H9 (cell line): ENCODE results near the gene MOB3B. TPM values are rescaled to one million over a fixed set of nuclear protein-coding genes. Genes with fewer than 3 reads are reported as not detected.
A peak's percentile ranks its signal among the peaks of the same experiment; 100 is the strongest.

ENCODE experiments used
- DNase-seq: peaks from one replicate; pipeline ENCODE4 v3.0.0-alpha.2; 2017
- H2AFZ ChIP-seq: one replicate; pipeline ENCODE4 v1.6.1; 2013; ENCODE audit warnings: mild to moderate bottlenecking, low read length, control low read depth, moderate library complexity
- H2AK5ac ChIP-seq: 2 replicates; pipeline ENCODE4 v1.6.1; 2013; ENCODE audit warnings: low read length, control low read depth, mixed read lengths; ENCODE audit not compliant: insufficient read length
- H2BK120ac ChIP-seq: one replicate; pipeline ENCODE4 v1.6.1; 2013; ENCODE audit warnings: low read depth, mild to moderate bottlenecking, low read length, control low read depth, inconsistent platforms; ENCODE audit not compliant: poor library complexity, severe bottlenecking
- H2BK12ac ChIP-seq: 2 replicates; pipeline ENCODE4 v1.6.1; 2013; ENCODE audit warnings: low read length, control low read depth, mixed read lengths, low read depth; ENCODE audit not compliant: insufficient read length
- H2BK15ac ChIP-seq: 2 replicates; pipeline ENCODE4 v1.6.1; 2013; ENCODE audit warnings: low read depth, low read length, control low read depth
- H2BK20ac ChIP-seq: one replicate; pipeline ENCODE4 v1.6.1; 2013; ENCODE audit warnings: low read depth, mild to moderate bottlenecking, low read length, control low read depth, inconsistent platforms; ENCODE audit not compliant: poor library complexity, severe bottlenecking
- H2BK5ac ChIP-seq: 2 replicates; pipeline ENCODE4 v1.6.1; 2013; ENCODE audit warnings: low read length, control low read depth, mixed read lengths; ENCODE audit not compliant: insufficient read length
- H3K14ac ChIP-seq: 2 replicates; pipeline ENCODE4 v1.6.1; 2013; ENCODE audit warnings: low read length, control low read depth; ENCODE audit not compliant: insufficient read depth
- H3K18ac ChIP-seq: 2 replicates; pipeline ENCODE4 v1.6.1; 2013; ENCODE audit warnings: low read depth, mild to moderate bottlenecking, mixed read lengths, low read length, control low read depth; ENCODE audit not compliant: insufficient read length
- H3K23ac ChIP-seq: 2 replicates; pipeline ENCODE4 v1.6.1; 2013; ENCODE audit warnings: low read length, control low read depth, mixed read lengths, low read depth; ENCODE audit not compliant: insufficient read length
- H3K23me2 ChIP-seq: 2 replicates; pipeline ENCODE4 v1.6.1; 2013; ENCODE audit warnings: low read depth, mild to moderate bottlenecking, mixed read lengths, low read length, control low read depth; ENCODE audit not compliant: insufficient read length, poor library complexity, severe bottlenecking
- H3K27ac ChIP-seq: 2 replicates; pipeline ENCODE4 v1.5.1; 2013; ENCODE audit warnings: low read length, control low read depth, mixed read lengths, low read depth; ENCODE audit not compliant: insufficient read length
- H3K27me3 ChIP-seq: 2 replicates; pipeline ENCODE4 v1.6.1; 2013; ENCODE audit warnings: low read length, control low read depth, inconsistent platforms; ENCODE audit not compliant: insufficient read depth
- H3K4ac ChIP-seq: 2 replicates; pipeline ENCODE4 v1.6.1; 2013; ENCODE audit warnings: low read depth, mild to moderate bottlenecking, control low read depth, inconsistent platforms, low read length, moderate library complexity
- H3K4me1 ChIP-seq: 2 replicates; pipeline ENCODE4 v1.6.1; 2013; ENCODE audit warnings: low read length, control low read depth, inconsistent platforms; ENCODE audit not compliant: insufficient read depth
- H3K4me2 ChIP-seq: 2 replicates; pipeline ENCODE4 v1.6.1; 2013; ENCODE audit warnings: low read length, control low read depth, mixed read lengths; ENCODE audit not compliant: insufficient read length, insufficient read depth
- H3K56ac ChIP-seq: 2 replicates; pipeline ENCODE4 v1.6.1; 2013; ENCODE audit warnings: low read depth, mild to moderate bottlenecking, mixed read lengths, low read length, control low read depth; ENCODE audit not compliant: insufficient read length
- H3K79me1 ChIP-seq: 2 replicates; pipeline ENCODE4 v1.6.1; 2013; ENCODE audit warnings: low read depth, mild to moderate bottlenecking, moderate library complexity, low read length, control low read depth, inconsistent platforms; ENCODE audit not compliant: insufficient read depth, poor library complexity, severe bottlenecking
- H3K79me2 ChIP-seq: 2 replicates; pipeline ENCODE4 v1.6.1; 2013; ENCODE audit warnings: low read length, control low read depth, inconsistent platforms; ENCODE audit not compliant: insufficient read depth
- H3K9ac ChIP-seq: 2 replicates; pipeline ENCODE4 v1.6.1; 2013; ENCODE audit warnings: low read length, control low read depth, mixed read lengths; ENCODE audit not compliant: insufficient read length; ENCODE audit errors: extremely low read depth
- H3K9me3 ChIP-seq: one replicate; pipeline ENCODE4 v1.6.1; 2013; ENCODE audit warnings: low read depth, low read length, inconsistent platforms; ENCODE audit not compliant: control insufficient read depth
- H3T11ph ChIP-seq: one replicate; pipeline ENCODE4 v1.6.1; 2013; ENCODE audit warnings: mild to moderate bottlenecking, low read length, control low read depth, inconsistent platforms
- H4K20me1 ChIP-seq: one replicate; pipeline ENCODE4 v1.6.1; 2013; ENCODE audit not compliant: control insufficient read depth, insufficient read length, insufficient read depth
- H4K5ac ChIP-seq: 2 replicates; pipeline ENCODE4 v1.6.1; 2013; ENCODE audit warnings: low read depth, mild to moderate bottlenecking, mixed read lengths, low read length, control low read depth; ENCODE audit not compliant: insufficient read length
- H4K8ac ChIP-seq: replicated peaks from 2 replicates; pipeline ENCODE4 v1.6.1; 2013; ENCODE audit warnings: low read length, control low read depth, mixed read lengths, low read depth; ENCODE audit not compliant: insufficient read length
- H4K91ac ChIP-seq: 2 replicates; pipeline ENCODE4 v1.6.1; 2013; ENCODE audit warnings: low read depth, mild to moderate bottlenecking, moderate library complexity, mixed read lengths, low read length, control low read depth; ENCODE audit not compliant: insufficient read length
- H3K27ac Mint-ChIP-seq, 3 experiments: 2 replicates in 2 of 3; 3 replicates in 1 of 3; pipeline ENCODE4 v1.8.0; 2020 to 2021; ENCODE audit warnings: mixed read lengths in 3 of 3, mild to moderate bottlenecking in 1 of 3, moderate library complexity in 1 of 3
- H3K27me3 Mint-ChIP-seq: 2 replicates; pipeline ENCODE4 v1.8.0; 2021; ENCODE audit warnings: low read depth, mild to moderate bottlenecking, moderate library complexity, mixed read lengths
- H3K36me3 Mint-ChIP-seq, 3 experiments: 2 replicates in 2 of 3; 3 replicates in 1 of 3; pipeline ENCODE4 v1.8.0; 2020 to 2021; ENCODE audit warnings: low read depth in 3 of 3, mixed read lengths in 3 of 3; ENCODE audit not compliant: insufficient read depth in 1 of 3
- H3K4me1 Mint-ChIP-seq, 2 experiments: 2 replicates each; pipeline ENCODE4 v1.8.0; 2020; ENCODE audit warnings: mixed read lengths in 2 of 2
- H3K4me3 Mint-ChIP-seq, 2 experiments: 2 replicates in 1 of 2; 3 replicates in 1 of 2; pipeline ENCODE4 v1.8.0; 2020 to 2021; ENCODE audit warnings: mild to moderate bottlenecking in 2 of 2, mixed read lengths in 2 of 2, moderate library complexity in 1 of 2
- H3K9me3 Mint-ChIP-seq, 2 experiments: 2 replicates in 1 of 2; 3 replicates in 1 of 2; pipeline ENCODE4 v1.8.0; 2020; ENCODE audit warnings: mild to moderate bottlenecking in 2 of 2, mixed read lengths in 2 of 2, moderate library complexity in 1 of 2
- WGBS: extraction: QIAGEN DNeasy Blood & Tissue Kit; methylation state at CpG from one replicate; pipeline ENCODE4 v1.1.7; 2013; ENCODE audit warnings: missing lambda C conversion rate, low lambda C conversion rate, mixed read lengths; ENCODE audit not compliant: insufficient read length; ENCODE audit errors: extremely low coverage; 5-methylcytosine and 5-hydroxymethylcytosine counted together
- total RNA-seq: library from RNA; stranded (reverse); gene quantifications from 2 replicates; pipeline ENCODE4 v1.2.1, GENCODE V29; 2021
- TF ChIP-seq, protein P1 (sequence below): fragments of 200-600 bp; sonication (generic); conservative IDR thresholded peaks from 3 replicates; pipeline ENCODE4 v1.8.0; 2021; ENCODE audit warnings: antibody characterized with exemption, mild to moderate bottlenecking

Gene MOB3B
- total RNA-seq, 1 experiment from 2014 or later, result 9.8 TPM

DNA sequence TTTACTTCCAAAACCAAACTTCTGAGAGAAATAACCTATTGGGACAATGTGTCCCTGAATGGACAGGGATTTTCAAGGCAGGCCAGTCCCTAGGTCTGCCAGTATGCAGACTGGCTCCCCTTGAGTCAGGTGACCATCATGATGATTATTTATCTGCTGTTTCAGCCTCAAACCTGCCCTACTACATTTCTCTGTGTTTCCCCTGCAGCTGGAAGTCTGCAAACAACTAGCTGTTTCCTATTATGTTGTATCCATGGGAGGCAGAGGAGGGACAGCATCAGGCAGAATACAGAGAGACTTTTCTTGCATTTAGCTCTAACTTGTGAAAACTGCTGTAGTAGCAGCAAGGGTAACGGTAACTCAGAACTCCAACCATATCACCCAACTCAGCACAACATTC lies 41.7 kb downstream of the MOB3B start:
- H3K4me1 Mint-ChIP-seq, result peaks cover 39 to 51% of the 10 kb centered on the region in 2 experiments

More for the DNA sequence above, 41.7 kb downstream of the MOB3B start:
- Histone ChIP-seq H4K91ac (no peak overlapping the region), H3K14ac (no peak overlapping the region), H3K23ac (no peak overlapping the region), H2AFZ (no peak overlapping the region), H3K9me3 (no peaks in the 10 kb centered on the region), H2BK5ac (no peak overlapping the region), H4K5ac (no peak overlapping the region), H3T11ph (no peak overlapping the region), H3K79me1 (peaks cover 3% of the 10 kb centered on the region), H3K9ac (no peak overlapping the region), H3K4me1 (peaks cover 12% of the 10 kb centered on the region; the same call in 1 of the 2 replicates), H2BK120ac (no peak overlapping the region), H3K23me2 (no peaks in the 10 kb centered on the region), H3K27me3 (no peaks in the 10 kb centered on the region), H2AK5ac (no peak overlapping the region), H3K4me2 (no peak overlapping the region), H2BK12ac (no peak overlapping the region), H4K20me1 (no peaks in the 10 kb centered on the region), H3K18ac (no peak overlapping the region), H3K27ac (no peak overlapping the region), H3K79me2 (no peaks in the 10 kb centered on the region), H4K8ac (no peak overlapping the region), H2BK15ac (no peak overlapping the region), H3K4ac (no peak overlapping the region), H2BK20ac (no peak overlapping the region), H3K56ac (no peak overlapping the region)
- Mint-ChIP-seq H3K27ac (peak overlapping the region; percentile 81 to 96 (median 90); a peak in 6 of 7 replicates), H3K27me3 (no peaks in the 10 kb centered on the region), H3K9me3 (no peaks in the 10 kb centered on the region; a peak in 3 of 5 replicates), H3K4me3 (no peak overlapping the region), H3K36me3 (peaks cover 6 to 10% (median 6%) of the 10 kb centered on the region in 3 experiments; a peak in 5 of 7 replicates)
- TF ChIP-seq, protein P1, sequence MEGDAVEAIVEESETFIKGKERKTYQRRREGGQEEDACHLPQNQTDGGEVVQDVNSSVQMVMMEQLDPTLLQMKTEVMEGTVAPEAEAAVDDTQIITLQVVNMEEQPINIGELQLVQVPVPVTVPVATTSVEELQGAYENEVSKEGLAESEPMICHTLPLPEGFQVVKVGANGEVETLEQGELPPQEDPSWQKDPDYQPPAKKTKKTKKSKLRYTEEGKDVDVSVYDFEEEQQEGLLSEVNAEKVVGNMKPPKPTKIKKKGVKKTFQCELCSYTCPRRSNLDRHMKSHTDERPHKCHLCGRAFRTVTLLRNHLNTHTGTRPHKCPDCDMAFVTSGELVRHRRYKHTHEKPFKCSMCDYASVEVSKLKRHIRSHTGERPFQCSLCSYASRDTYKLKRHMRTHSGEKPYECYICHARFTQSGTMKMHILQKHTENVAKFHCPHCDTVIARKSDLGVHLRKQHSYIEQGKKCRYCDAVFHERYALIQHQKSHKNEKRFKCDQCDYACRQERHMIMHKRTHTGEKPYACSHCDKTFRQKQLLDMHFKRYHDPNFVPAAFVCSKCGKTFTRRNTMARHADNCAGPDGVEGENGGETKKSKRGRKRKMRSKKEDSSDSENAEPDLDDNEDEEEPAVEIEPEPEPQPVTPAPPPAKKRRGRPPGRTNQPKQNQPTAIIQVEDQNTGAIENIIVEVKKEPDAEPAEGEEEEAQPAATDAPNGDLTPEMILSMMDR, result no peak
- WGBS, result no CpG with 5 or more reads among the region's 1 CpG
- no peak for DNase-seq
